OCI-LY1 (cell line): ENCODE measurements around the gene DVL1.

ENCODE experiments used
- EZH2 ChIP-seq: fragments of 200-600 bp; sonication (generic), shearing (Covaris generic); IDR thresholded peaks from 2 replicates; pipeline ENCODE4 v1.8.0; 2017; ENCODE audit warnings: borderline replicate concordance, mixed run types, mild to moderate bottlenecking, antibody characterized with exemption, low read length, moderate library complexity, mixed read lengths
- TF ChIP-seq, protein P1 (sequence below): fragments of 200-600 bp; sonication (generic), shearing (Covaris generic); IDR thresholded peaks from 2 replicates; pipeline ENCODE4 v1.5.1; 2017; ENCODE audit warnings: mild to moderate bottlenecking, antibody characterized with exemption, low read length, moderate library complexity, mixed read lengths

- TF ChIP-seq, protein P1, sequence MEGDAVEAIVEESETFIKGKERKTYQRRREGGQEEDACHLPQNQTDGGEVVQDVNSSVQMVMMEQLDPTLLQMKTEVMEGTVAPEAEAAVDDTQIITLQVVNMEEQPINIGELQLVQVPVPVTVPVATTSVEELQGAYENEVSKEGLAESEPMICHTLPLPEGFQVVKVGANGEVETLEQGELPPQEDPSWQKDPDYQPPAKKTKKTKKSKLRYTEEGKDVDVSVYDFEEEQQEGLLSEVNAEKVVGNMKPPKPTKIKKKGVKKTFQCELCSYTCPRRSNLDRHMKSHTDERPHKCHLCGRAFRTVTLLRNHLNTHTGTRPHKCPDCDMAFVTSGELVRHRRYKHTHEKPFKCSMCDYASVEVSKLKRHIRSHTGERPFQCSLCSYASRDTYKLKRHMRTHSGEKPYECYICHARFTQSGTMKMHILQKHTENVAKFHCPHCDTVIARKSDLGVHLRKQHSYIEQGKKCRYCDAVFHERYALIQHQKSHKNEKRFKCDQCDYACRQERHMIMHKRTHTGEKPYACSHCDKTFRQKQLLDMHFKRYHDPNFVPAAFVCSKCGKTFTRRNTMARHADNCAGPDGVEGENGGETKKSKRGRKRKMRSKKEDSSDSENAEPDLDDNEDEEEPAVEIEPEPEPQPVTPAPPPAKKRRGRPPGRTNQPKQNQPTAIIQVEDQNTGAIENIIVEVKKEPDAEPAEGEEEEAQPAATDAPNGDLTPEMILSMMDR, result no peak
- TF ChIP-seq EZH2, result no peak
These were observed 8.2 kb downstream of the DVL1 start for GRCh38 chr1:1340791-1341548.
